Measurements from ENCODE around the gene SCGB3A1. TPM values are rescaled to one million over a fixed set of nuclear protein-coding genes. Genes with fewer than 3 reads are reported as not detected.

Gene SCGB3A1
- total RNA-seq, 1 experiment from 2014 or later, result not detected

DNA sequence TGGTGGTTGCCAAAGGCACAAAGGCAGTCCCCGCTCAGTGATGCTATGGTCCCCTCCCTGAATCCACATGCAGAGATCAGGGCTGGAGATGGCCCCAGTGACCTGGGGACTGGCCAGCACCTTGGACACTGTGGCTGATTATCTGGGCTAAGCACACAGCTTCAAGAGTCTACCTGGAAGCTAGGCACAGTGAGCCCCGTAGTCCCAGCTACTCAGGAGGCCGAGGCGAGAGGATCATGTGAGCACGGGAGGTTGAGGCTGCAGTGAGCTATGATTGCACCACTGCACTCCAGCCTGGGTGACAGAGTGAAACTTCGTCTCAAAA is 8.3 kb upstream of the SCGB3A1 start:
- H3K9me3 ChIP-seq (ENCODE audit: control insufficient read depth, low read depth, low read length), result no peaks in the 10 kb centered on the region
- no peak overlapping the region for H3K9ac ChIP-seq (ENCODE audit: extremely low read depth, insufficient read length, low read length)
- Mint-ChIP-seq H3K4me3 (no peak overlapping the region), H3K36me3 (ENCODE audit: insufficient read depth in 1 of 3, low read depth in 3 of 3) (no peaks in the 10 kb centered on the region), H3K27me3 (ENCODE audit: low read depth) (peaks cover 9% of the 10 kb centered on the region; the same call in 1 of the 2 replicates), H3K27ac (no peak overlapping the region), H3K9me3 (no peaks in the 10 kb centered on the region), H3K4me1 (peaks cover 0 to 6% of the 10 kb centered on the region in 2 experiments; a peak in 2 of 4 replicates)
- DNase-seq, result no peak
- no peak overlapping the region for H3K23ac ChIP-seq (ENCODE audit: insufficient read length, low read depth, low read length)
- H2BK15ac ChIP-seq (ENCODE audit: low read depth, low read length), result no peak overlapping the region
- H4K8ac ChIP-seq (replicated peaks; ENCODE audit: insufficient read length, low read depth, low read length), result no peak overlapping the region
- no peaks in the 10 kb centered on the region for H3K79me1 ChIP-seq (ENCODE audit: insufficient read depth, low read depth, low read length, poor library complexity, severe bottlenecking)
- H3K4me2 ChIP-seq (ENCODE audit: insufficient read depth, insufficient read length, low read length), result no peak overlapping the region
- no peak overlapping the region for H3K27ac ChIP-seq (ENCODE audit: insufficient read length, low read depth, low read length)
- H4K20me1 ChIP-seq (ENCODE audit: control insufficient read depth, insufficient read depth, insufficient read length), result no peaks in the 10 kb centered on the region
- H4K5ac ChIP-seq (ENCODE audit: insufficient read length, low read depth, low read length), result no peak overlapping the region
- no peak overlapping the region for H3K18ac ChIP-seq (ENCODE audit: insufficient read length, low read depth, low read length)
- no peaks in the 10 kb centered on the region for H3K79me2 ChIP-seq (ENCODE audit: insufficient read depth, low read length)
- no peak overlapping the region for H2BK120ac ChIP-seq (ENCODE audit: low read depth, low read length, poor library complexity, severe bottlenecking)
- no peak overlapping the region for H2AFZ ChIP-seq (ENCODE audit: low read length)
- no peak overlapping the region for H3K56ac ChIP-seq (ENCODE audit: insufficient read length, low read depth, low read length)
- no peak overlapping the region for H2AK5ac ChIP-seq (ENCODE audit: insufficient read length, low read length)
- no peaks in the 10 kb centered on the region for H3K4me1 ChIP-seq (ENCODE audit: insufficient read depth, low read length)
- no peak overlapping the region for H2BK12ac ChIP-seq (ENCODE audit: insufficient read length, low read depth, low read length)
- H3K23me2 ChIP-seq (ENCODE audit: insufficient read length, low read depth, low read length, poor library complexity, severe bottlenecking), result no peaks in the 10 kb centered on the region
- TF ChIP-seq, protein P1, sequence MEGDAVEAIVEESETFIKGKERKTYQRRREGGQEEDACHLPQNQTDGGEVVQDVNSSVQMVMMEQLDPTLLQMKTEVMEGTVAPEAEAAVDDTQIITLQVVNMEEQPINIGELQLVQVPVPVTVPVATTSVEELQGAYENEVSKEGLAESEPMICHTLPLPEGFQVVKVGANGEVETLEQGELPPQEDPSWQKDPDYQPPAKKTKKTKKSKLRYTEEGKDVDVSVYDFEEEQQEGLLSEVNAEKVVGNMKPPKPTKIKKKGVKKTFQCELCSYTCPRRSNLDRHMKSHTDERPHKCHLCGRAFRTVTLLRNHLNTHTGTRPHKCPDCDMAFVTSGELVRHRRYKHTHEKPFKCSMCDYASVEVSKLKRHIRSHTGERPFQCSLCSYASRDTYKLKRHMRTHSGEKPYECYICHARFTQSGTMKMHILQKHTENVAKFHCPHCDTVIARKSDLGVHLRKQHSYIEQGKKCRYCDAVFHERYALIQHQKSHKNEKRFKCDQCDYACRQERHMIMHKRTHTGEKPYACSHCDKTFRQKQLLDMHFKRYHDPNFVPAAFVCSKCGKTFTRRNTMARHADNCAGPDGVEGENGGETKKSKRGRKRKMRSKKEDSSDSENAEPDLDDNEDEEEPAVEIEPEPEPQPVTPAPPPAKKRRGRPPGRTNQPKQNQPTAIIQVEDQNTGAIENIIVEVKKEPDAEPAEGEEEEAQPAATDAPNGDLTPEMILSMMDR (conservative IDR thresholded peaks at IDR 0.05), result no peak
- H3K27me3 ChIP-seq (ENCODE audit: insufficient read depth, low read length), result no peaks in the 10 kb centered on the region
- no peak overlapping the region for H3K4ac ChIP-seq (ENCODE audit: low read depth, low read length)
- no peak overlapping the region for H4K91ac ChIP-seq (ENCODE audit: insufficient read length, low read depth, low read length)
- no peak overlapping the region for H3T11ph ChIP-seq (ENCODE audit: low read length)
- no CpG with 5 or more reads among the region's 6 CpGs for WGBS (ENCODE audit: extremely low coverage, insufficient read length, low lambda C conversion rate)
- H2BK5ac ChIP-seq (ENCODE audit: insufficient read length, low read length), result no peak overlapping the region
- no peak overlapping the region for H2BK20ac ChIP-seq (ENCODE audit: low read depth, low read length, poor library complexity, severe bottlenecking)
- H3K14ac ChIP-seq (ENCODE audit: insufficient read depth, low read length), result no peak overlapping the region; the same call in 1 of the 2 replicates
